Stimulated activated naive CD8-positive, alpha-beta T cell treated with anti-CD3 and anti-CD28 coated beads, Interleukin-15, amount 100 ng/mL, for 72 hours (primary cell): Measurements from ENCODE around the gene CRY1.

Experiments
- ATAC-seq: fragments of 150-1000 bp; cut with Tn5 transposase; 2 replicates; pipeline ENCODE4 v1.10.0; 2021; ENCODE audit warnings: mild to moderate bottlenecking, moderate library complexity
- DNase-seq, 2 donors: peaks; one replicate each; pipeline ENCODE4 v3.0.0; 2021 to 2022
- H3K27ac Mint-ChIP-seq, 2 donors: one replicate each; pipeline ENCODE4 v1.8.0; 2022; ENCODE audit warnings: mild to moderate bottlenecking in 2 of 2, mixed read lengths in 2 of 2, moderate library complexity in 2 of 2
- H3K27me3 Mint-ChIP-seq: one replicate; pipeline ENCODE4 v1.8.0; 2022; ENCODE audit warnings: mixed read lengths
- H3K4me1 Mint-ChIP-seq: one replicate; pipeline ENCODE4 v1.8.0; 2022; ENCODE audit warnings: mild to moderate bottlenecking, mixed read lengths
- H3K4me3 Mint-ChIP-seq, 2 donors: one replicate each; pipeline ENCODE4 v1.8.0; 2022; ENCODE audit warnings: mild to moderate bottlenecking in 2 of 2, mixed read lengths in 2 of 2, moderate library complexity in 1 of 2
- H3K9me3 Mint-ChIP-seq, 2 donors: one replicate each; pipeline ENCODE4 v1.8.0; 2022; ENCODE audit warnings: mixed read lengths in 2 of 2

CRY1 gene

GRCh38 chr12:106953352-106954250 is 139.7 kb downstream of the CRY1 start:
- Mint-ChIP-seq H3K27me3 (no peaks in the 10 kb centered on the region), H3K27ac (no peak overlapping the region), H3K9me3 (peaks cover 17 to 18% of the 10 kb centered on the region in 2 donors), H3K4me3 (peak overlapping the region; percentile 16 to 17), H3K4me1 (peaks cover 28% of the 10 kb centered on the region)
- ATAC-seq (no peak), DNase-seq (no peak)

DNA sequence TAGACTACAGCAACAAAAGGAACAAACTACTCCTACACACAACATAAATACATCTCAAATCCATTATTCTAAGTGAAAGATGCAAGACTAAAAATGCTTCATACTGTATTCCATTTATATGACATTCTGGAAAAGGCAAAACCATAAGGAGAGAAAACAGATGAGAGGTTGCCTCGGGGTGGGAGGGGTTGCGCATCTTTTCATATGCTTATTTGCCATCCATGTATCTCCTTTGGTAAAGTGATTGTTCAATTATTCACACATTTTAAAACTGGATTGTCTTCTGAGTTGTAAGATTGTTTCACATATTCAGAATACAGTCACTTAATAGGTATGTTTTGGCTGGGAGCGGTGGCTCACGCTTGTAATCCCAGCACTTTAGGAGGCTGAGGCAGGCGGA is 142.8 kb downstream of the CRY1 start:
- H3K4me3 Mint-ChIP-seq = no peak overlapping the region
- H3K27ac Mint-ChIP-seq = no peak overlapping the region
- peaks cover 17% of the 10 kb centered on the region for H3K4me1 Mint-ChIP-seq
- H3K9me3 Mint-ChIP-seq = peaks cover 20 to 27% of the 10 kb centered on the region in 2 donors
- DNase-seq = no peak
- ATAC-seq = no peak
- H3K27me3 Mint-ChIP-seq = no peaks in the 10 kb centered on the region

GRCh38 chr12:106947461-106947860 is 145.9 kb downstream of the CRY1 start:
- no peaks in the 10 kb centered on the region for H3K27me3 Mint-ChIP-seq

DNA sequence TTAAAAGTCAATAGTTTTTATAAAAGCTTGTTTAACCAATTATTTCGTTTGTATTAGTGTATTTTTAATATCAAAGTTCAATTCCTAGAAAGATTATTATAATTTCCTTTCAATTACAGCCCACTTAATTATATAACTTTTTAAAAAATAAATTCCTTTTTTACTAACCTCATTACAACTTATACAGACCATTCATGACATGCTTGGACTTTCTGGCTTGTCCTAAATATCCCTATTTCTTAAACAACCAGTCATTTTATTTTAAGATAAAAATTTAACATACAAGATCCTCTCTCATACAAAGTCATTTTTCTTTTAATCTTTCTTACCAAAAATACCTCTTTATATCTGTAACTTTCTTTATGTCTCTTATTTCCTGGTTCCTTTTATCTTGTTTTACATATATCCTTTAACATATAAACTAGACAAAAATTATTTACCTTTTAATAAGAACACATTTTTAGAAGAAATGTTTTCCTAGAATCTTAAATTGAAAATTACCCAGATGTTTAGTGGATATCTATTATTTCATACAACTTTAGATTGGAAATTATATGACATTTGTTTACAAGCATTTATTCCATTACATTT is 148.0 kb downstream of the CRY1 start:
- no peak overlapping the region for H3K27ac Mint-ChIP-seq
- DNase-seq = no peak
- H3K9me3 Mint-ChIP-seq = peaks cover 21 to 27% of the 10 kb centered on the region in 2 donors

More at GRCh38 chr12:106947461-106947860, 145.9 kb downstream of the CRY1 start:
- DNase-seq = no peak
- no peak for ATAC-seq
- H3K9me3 Mint-ChIP-seq = peaks cover 23 to 27% of the 10 kb centered on the region in 2 donors
- no peak overlapping the region for H3K27ac Mint-ChIP-seq
- no peaks in the 10 kb centered on the region for H3K4me1 Mint-ChIP-seq
- no peak overlapping the region for H3K4me3 Mint-ChIP-seq

GRCh38 chr12:106942775-106943174 is 150.6 kb downstream of the CRY1 start:
- DNase-seq (no peak), ATAC-seq (no peak)
- H3K4me1 Mint-ChIP-seq = no peaks in the 10 kb centered on the region
- no peaks in the 10 kb centered on the region for H3K27me3 Mint-ChIP-seq
- no peak overlapping the region for H3K4me3 Mint-ChIP-seq
- peaks cover 2 to 5% of the 10 kb centered on the region in 2 donors for H3K9me3 Mint-ChIP-seq
- no peak overlapping the region for H3K27ac Mint-ChIP-seq

More for the DNA sequence above, 148.0 kb downstream of the CRY1 start:
- no peaks in the 10 kb centered on the region for H3K4me1 Mint-ChIP-seq
- H3K27me3 Mint-ChIP-seq = no peaks in the 10 kb centered on the region
- H3K4me3 Mint-ChIP-seq = no peak overlapping the region
- ATAC-seq = no peak

DNA sequence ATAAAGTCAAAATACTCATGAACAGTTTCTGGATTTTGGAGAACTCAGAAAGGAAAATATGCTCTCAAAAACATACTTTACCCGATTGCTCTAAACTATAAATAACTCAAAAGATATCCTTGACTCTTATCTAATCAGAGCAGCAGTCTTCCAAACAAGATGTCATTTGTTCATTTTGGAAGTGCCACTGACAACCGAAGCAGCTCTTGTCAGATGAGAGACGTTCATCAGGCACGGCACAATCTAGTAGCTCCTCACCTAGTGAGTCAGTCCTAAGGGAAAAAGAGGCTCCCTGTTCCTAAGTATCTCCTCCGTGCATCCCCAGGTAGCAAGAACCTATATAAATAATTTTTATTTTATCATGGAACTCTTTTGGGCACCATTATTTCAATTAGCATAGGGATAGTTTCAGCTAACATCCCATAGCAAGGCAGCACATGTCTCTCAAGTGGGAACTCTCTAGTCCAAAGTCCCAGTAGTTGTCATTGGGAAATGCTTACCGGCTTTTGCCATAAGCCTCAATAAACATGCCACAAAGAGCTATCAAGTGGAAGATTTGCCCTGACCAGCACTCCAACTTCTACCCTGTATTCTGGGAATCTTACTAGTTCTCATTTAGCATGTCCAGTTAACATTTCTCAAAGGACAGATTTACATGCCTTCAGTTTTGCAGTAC is 151.7 kb downstream of the CRY1 start:
- Mint-ChIP-seq H3K27ac (no peak overlapping the region), H3K4me1 (no peaks in the 10 kb centered on the region), H3K27me3 (no peaks in the 10 kb centered on the region), H3K4me3 (no peak overlapping the region), H3K9me3 (peaks cover 0 to 5% of the 10 kb centered on the region in 2 donors)
- ATAC-seq (no peak), DNase-seq (no peak)
